ENCODE data around the gene PDE4D. TPM values are rescaled to one million over a fixed set of nuclear protein-coding genes. Genes with fewer than 3 reads are reported as not detected.

The PDE4D gene
- total RNA-seq, 1 experiment from 2014 or later, result 2.1 TPM

- H3K79me2 ChIP-seq (ENCODE audit: insufficient read depth, low read length), result no peaks in the 10 kb centered on the region
- TF ChIP-seq CTCF (conservative IDR thresholded peaks at IDR 0.05), result no peak
- H2BK5ac ChIP-seq (ENCODE audit: insufficient read length, low read length), result no peak overlapping the region
- no peak overlapping the region for H3K9ac ChIP-seq (ENCODE audit: extremely low read depth, insufficient read length, low read length)
- H3K14ac ChIP-seq (ENCODE audit: insufficient read depth, low read length), result no peak overlapping the region
- H2AK5ac ChIP-seq (ENCODE audit: insufficient read length, low read length), result no peak overlapping the region
- H4K91ac ChIP-seq (ENCODE audit: insufficient read length, low read depth, low read length), result no peak overlapping the region
- H3T11ph ChIP-seq (ENCODE audit: low read length), result no peak overlapping the region
- Mint-ChIP-seq H3K4me3 (no peak overlapping the region), H3K27me3 (ENCODE audit: low read depth) (peaks cover 1% of the 10 kb centered on the region), H3K9me3 (no peaks in the 10 kb centered on the region), H3K4me1 (no peaks in the 10 kb centered on the region), H3K36me3 (ENCODE audit: insufficient read depth in 1 of 3, low read depth in 3 of 3) (no peaks in the 10 kb centered on the region), H3K27ac (no peak overlapping the region)
- H3K23me2 ChIP-seq (ENCODE audit: insufficient read length, low read depth, low read length, poor library complexity, severe bottlenecking), result no peaks in the 10 kb centered on the region
- H3K79me1 ChIP-seq (ENCODE audit: insufficient read depth, low read depth, low read length, poor library complexity, severe bottlenecking), result no peaks in the 10 kb centered on the region
- H2BK120ac ChIP-seq (ENCODE audit: low read depth, low read length, poor library complexity, severe bottlenecking), result no peak overlapping the region
- H2BK12ac ChIP-seq (ENCODE audit: insufficient read length, low read depth, low read length), result no peak overlapping the region
- H2BK20ac ChIP-seq (ENCODE audit: low read depth, low read length, poor library complexity, severe bottlenecking), result no peak overlapping the region
- no peaks in the 10 kb centered on the region for H3K9me3 ChIP-seq (ENCODE audit: control insufficient read depth, low read depth, low read length)
- no peak overlapping the region for H3K4ac ChIP-seq (ENCODE audit: low read depth, low read length)
- no peak overlapping the region for H4K8ac ChIP-seq (replicated peaks; ENCODE audit: insufficient read length, low read depth, low read length)
- H3K23ac ChIP-seq (ENCODE audit: insufficient read length, low read depth, low read length), result no peak overlapping the region
- no peak overlapping the region for H2BK15ac ChIP-seq (ENCODE audit: low read depth, low read length)
- no peaks in the 10 kb centered on the region for H3K27me3 ChIP-seq (ENCODE audit: insufficient read depth, low read length)
- no peak overlapping the region for H2AFZ ChIP-seq (ENCODE audit: low read length)
- H3K18ac ChIP-seq (ENCODE audit: insufficient read length, low read depth, low read length), result no peak overlapping the region
- no peak overlapping the region for H3K56ac ChIP-seq (ENCODE audit: insufficient read length, low read depth, low read length)
- no peaks in the 10 kb centered on the region for H3K4me1 ChIP-seq (ENCODE audit: insufficient read depth, low read length)
- H3K4me2 ChIP-seq (ENCODE audit: insufficient read depth, insufficient read length, low read length), result no peak overlapping the region
- H3K27ac ChIP-seq (ENCODE audit: insufficient read length, low read depth, low read length), result no peak overlapping the region
- no peak overlapping the region for H4K5ac ChIP-seq (ENCODE audit: insufficient read length, low read depth, low read length)
- DNase-seq, result no peak
- H4K20me1 ChIP-seq (ENCODE audit: control insufficient read depth, insufficient read depth, insufficient read length), result no peaks in the 10 kb centered on the region
Observed at GRCh38 chr5:59249160-59249559, 644.4 kb downstream of the PDE4D start.
